Loucy (cell line): Measurements from ENCODE around the gene HDGF.

ENCODE experiments used
- H2AFZ ChIP-seq: fragments of 200-600 bp; sonication (generic); 2 replicates; pipeline ENCODE4 v1.6.0; 2016; ENCODE audit warnings: antibody characterized with exemption, mild to moderate bottlenecking, low read length, moderate library complexity
- H3F3A ChIP-seq: fragments of 200-600 bp; 2 replicates; pipeline ENCODE4 v1.6.0; 2016; ENCODE audit warnings: antibody characterized with exemption, low read depth, mild to moderate bottlenecking
- H3K27me3 ChIP-seq: fragments of 200-600 bp; sonication (generic); 2 replicates; pipeline ENCODE4 v1.6.1; 2014; ENCODE audit warnings: low read length, mild to moderate bottlenecking; ENCODE audit not compliant: insufficient read depth, poor library complexity, severe bottlenecking
- H3K36me3 ChIP-seq: fragments of 200-600 bp; sonication (generic); 2 replicates; pipeline ENCODE4 v1.6.1; 2016; ENCODE audit warnings: low read length; ENCODE audit not compliant: insufficient read depth
- H3K4me1 ChIP-seq: fragments of 200-600 bp; sonication (generic); 2 replicates; pipeline ENCODE4 v1.5.1; 2014; ENCODE audit warnings: low read length, mild to moderate bottlenecking; ENCODE audit not compliant: insufficient read depth, poor library complexity, severe bottlenecking
- H3K4me2 ChIP-seq: fragments of 200-600 bp; sonication (generic); 2 replicates; pipeline ENCODE4 v1.6.0; 2014; ENCODE audit warnings: antibody characterized with exemption, low read length, low read depth, mild to moderate bottlenecking; ENCODE audit not compliant: poor library complexity, severe bottlenecking
- H3K4me3 ChIP-seq: fragments of 200-600 bp; sonication (generic); 2 replicates; pipeline ENCODE4 v1.5.1; 2014; ENCODE audit warnings: low read length, mild to moderate bottlenecking, mixed read lengths; ENCODE audit not compliant: poor library complexity, severe bottlenecking
- H3K79me2 ChIP-seq: fragments of 200-600 bp; sonication (generic); 2 replicates; pipeline ENCODE4 v1.6.1; 2014; ENCODE audit warnings: low read length; ENCODE audit not compliant: insufficient read depth
- H3K9ac ChIP-seq: fragments of 200-600 bp; sonication (generic); 2 replicates; pipeline ENCODE4 v1.6.0; 2014; ENCODE audit warnings: mild to moderate bottlenecking, low read depth, low read length, moderate library complexity; ENCODE audit not compliant: poor library complexity, severe bottlenecking
- H3K9me2 ChIP-seq: fragments of 200-600 bp; sonication (generic); replicated peaks from 2 replicates; pipeline ENCODE4 v1.6.1; 2016; ENCODE audit warnings: low read depth, low read length, mixed read lengths
- H3K9me3 ChIP-seq: fragments of 200-600 bp; sonication (generic); 2 replicates; pipeline ENCODE4 v1.6.1; 2014; ENCODE audit warnings: mild to moderate bottlenecking, antibody characterized with exemption, low read length, low read depth; ENCODE audit not compliant: insufficient read depth
- H4K20me1 ChIP-seq: fragments of 200-600 bp; sonication (generic); 2 replicates; pipeline ENCODE4 v1.6.0; 2014; ENCODE audit warnings: antibody characterized with exemption, low read length, mild to moderate bottlenecking; ENCODE audit not compliant: insufficient read depth, poor library complexity, severe bottlenecking
- EZH2phosphoT487 ChIP-seq: fragments of 200-600 bp; IDR thresholded peaks from 2 replicates; pipeline ENCODE4 v1.6.1; 2018; ENCODE audit warnings: antibody characterized with exemption, mild to moderate bottlenecking, moderate library complexity, borderline replicate concordance
- TF ChIP-seq, protein P1 (sequence below): fragments of 200-600 bp; sonication (generic); conservative IDR thresholded peaks from 2 replicates; pipeline ENCODE4 v1.5.1; 2014; ENCODE audit warnings: mild to moderate bottlenecking, antibody characterized with exemption, low read length

HDGF gene

DNA sequence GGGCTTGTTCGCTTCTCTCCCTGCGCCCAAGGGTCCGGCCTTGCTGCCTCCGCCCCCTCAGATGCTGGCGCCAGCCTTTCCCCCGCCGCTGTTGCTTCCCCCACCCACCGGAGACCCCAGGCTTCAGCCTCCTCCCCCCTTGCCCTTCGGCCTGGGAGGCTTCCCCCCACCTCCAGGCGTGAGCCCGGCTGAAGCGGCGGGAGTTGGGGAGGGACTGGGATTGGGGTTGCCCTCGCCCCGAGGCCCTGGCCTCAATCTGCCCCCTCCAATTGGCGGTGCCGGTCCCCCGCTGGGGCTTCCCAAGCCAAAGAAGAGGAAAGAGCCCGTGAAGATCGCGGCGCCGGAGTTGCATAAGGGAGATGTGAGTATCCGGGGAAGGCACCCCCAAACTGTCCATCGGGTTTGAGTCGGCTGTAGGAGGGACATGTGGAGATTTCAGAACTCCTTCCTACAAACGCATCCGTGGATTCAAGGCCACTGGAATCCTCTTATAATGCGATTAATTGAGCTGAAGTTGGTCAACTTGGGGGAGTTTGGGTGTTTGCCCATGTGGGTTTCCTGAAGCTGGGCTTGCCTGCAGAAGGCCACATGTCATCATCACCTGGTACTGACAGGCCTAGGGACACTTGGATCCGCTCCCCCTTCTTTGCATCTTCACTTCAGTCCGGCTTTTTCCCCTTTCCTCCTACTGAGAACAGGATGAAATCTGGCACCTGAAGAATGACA, 16.6 kb upstream of the HDGF start:
- no peaks in the 10 kb centered on the region for H3K9me3 ChIP-seq
- H3F3A ChIP-seq = no peaks in the 10 kb centered on the region
- peak overlapping the region; percentile 95 for H3K4me2 ChIP-seq
- peak overlapping the region; percentile 94 for H3K9ac ChIP-seq
- H3K4me3 ChIP-seq = peak overlapping the region; percentile 78
- H3K36me3 ChIP-seq = no peaks in the 10 kb centered on the region
- H3K9me2 ChIP-seq = no peaks in the 10 kb centered on the region
- H2AFZ ChIP-seq = peak overlapping the region; percentile 63
- H3K79me2 ChIP-seq = peaks cover 66% of the 10 kb centered on the region
- H3K27me3 ChIP-seq = no peaks in the 10 kb centered on the region
- TF ChIP-seq, protein P1, sequence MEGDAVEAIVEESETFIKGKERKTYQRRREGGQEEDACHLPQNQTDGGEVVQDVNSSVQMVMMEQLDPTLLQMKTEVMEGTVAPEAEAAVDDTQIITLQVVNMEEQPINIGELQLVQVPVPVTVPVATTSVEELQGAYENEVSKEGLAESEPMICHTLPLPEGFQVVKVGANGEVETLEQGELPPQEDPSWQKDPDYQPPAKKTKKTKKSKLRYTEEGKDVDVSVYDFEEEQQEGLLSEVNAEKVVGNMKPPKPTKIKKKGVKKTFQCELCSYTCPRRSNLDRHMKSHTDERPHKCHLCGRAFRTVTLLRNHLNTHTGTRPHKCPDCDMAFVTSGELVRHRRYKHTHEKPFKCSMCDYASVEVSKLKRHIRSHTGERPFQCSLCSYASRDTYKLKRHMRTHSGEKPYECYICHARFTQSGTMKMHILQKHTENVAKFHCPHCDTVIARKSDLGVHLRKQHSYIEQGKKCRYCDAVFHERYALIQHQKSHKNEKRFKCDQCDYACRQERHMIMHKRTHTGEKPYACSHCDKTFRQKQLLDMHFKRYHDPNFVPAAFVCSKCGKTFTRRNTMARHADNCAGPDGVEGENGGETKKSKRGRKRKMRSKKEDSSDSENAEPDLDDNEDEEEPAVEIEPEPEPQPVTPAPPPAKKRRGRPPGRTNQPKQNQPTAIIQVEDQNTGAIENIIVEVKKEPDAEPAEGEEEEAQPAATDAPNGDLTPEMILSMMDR = no peak
- no peak for TF ChIP-seq EZH2phosphoT487
- peaks cover 47% of the 10 kb centered on the region for H4K20me1 ChIP-seq
- H3K4me1 ChIP-seq = peaks cover 50% of the 10 kb centered on the region

DNA sequence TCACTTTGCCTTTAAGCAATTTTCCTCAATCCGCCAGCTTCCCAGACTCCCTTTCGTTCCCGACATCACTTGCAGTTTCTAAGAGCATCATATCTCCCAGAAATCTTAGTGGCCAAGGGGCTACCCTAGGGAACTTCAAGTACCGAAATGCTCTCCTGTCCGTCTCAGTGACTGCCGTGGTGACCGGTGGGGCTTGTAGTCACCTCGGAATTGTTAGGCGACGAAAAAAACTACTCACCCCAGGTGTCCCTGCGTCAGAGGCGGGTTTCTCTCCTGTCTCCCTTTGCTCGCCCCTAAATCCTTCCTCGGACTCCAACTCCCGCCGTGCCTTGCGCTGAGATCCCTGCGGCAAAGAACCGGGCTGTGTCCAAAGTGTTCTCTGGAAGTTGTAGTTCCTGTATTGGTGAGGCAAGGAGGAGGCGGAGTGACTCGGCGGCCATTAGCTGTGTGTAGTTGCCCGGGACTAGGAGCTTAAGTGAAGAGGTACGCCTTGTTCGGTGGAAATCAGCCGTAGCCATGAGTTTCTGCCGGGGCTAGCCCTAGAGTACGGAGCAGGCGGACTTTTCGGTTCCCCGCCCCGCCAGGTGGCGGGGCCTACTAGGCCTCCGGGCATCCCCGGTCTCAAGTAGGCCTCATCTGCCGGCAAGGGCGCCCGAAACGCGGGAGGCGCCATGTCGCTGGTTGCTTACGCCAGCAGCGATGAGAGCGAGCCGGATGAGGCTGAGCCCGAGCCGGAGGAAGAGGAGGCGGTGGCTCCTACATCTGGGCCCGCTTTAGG, 15.8 kb upstream of the HDGF start, which contains the start of gene PRCC:
Gene PRCC, plus strand, starts transcription at position 435 of the 778 bp plus-strand sequence. Its CDS starts 237 bp downstream, at position 672.
- no peak for TF ChIP-seq EZH2phosphoT487
- TF ChIP-seq, protein P1 = no peak
- Histone ChIP-seq H3K9me3 (no peaks in the 10 kb centered on the region), H3K27me3 (no peaks in the 10 kb centered on the region), H3F3A (no peaks in the 10 kb centered on the region), H2AFZ (peak within 1 kb of the TSS; percentile 75), H3K4me2 (peak within 1 kb of the TSS; percentile 95), H3K79me2 (peaks cover 58% of the 10 kb centered on the region), H3K36me3 (no peaks in the 10 kb centered on the region), H3K4me3 (peak within 1 kb of the TSS; percentile 78), H3K4me1 (peaks cover 43% of the 10 kb centered on the region), H3K9me2 (no peaks in the 10 kb centered on the region), H3K9ac (peak within 1 kb of the TSS; percentile 94), H4K20me1 (peaks cover 41% of the 10 kb centered on the region)

DNA sequence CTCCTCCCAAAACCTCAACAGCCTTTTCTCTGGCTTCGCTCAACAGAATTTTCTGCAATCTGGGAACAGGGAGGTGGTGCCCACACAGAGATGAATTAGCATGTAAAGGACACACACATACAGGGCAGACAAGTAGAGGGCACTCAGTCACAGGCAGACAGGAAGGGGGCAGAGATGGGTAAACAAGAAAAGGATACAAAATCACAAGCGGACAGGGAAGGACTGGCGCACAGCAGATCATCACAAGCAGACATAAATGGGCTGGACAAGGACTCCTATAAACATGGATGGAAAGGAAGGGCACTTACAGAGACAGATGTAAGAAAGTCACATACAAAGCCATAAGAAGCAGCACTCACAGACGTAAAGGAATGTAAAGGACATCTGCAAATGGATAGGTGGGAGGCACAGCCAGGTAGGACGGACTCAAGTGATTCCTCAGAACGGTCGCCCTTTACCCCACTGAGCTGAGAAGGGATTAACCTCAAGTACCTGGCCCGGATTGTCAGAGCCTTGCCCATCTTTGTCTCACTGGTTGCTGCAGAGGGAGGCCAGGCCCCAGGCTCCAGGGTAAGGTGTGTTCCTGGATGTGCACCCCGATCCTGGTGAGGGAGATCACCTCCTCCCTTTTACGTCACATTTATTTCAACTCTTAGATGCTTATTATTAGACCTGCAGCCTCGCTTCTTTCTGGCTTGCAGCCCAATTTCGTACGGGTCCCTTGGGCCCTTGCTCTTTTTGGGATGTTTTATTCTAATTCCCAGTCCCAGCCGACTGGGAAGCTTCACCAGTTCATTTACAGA, 15.0 kb upstream of the HDGF start:
- no peaks in the 10 kb centered on the region for H3K36me3 ChIP-seq
- H2AFZ ChIP-seq = peak overlapping the region; percentile 75
- H3K4me3 ChIP-seq = peak overlapping the region; percentile 78
- H3K27me3 ChIP-seq = no peaks in the 10 kb centered on the region
- no peaks in the 10 kb centered on the region for H3F3A ChIP-seq
- TF ChIP-seq, protein P1 = no peak
- no peak for TF ChIP-seq EZH2phosphoT487
- H3K4me1 ChIP-seq = peaks cover 38% of the 10 kb centered on the region
- no peaks in the 10 kb centered on the region for H3K9me2 ChIP-seq
- peaks cover 33% of the 10 kb centered on the region for H4K20me1 ChIP-seq
- H3K4me2 ChIP-seq = peak overlapping the region; percentile 84
- H3K9ac ChIP-seq = peak overlapping the region; percentile 79
- H3K9me3 ChIP-seq = no peaks in the 10 kb centered on the region
- H3K79me2 ChIP-seq = peaks cover 51% of the 10 kb centered on the region
